IgD-negative memory B cell (primary cell): ENCODE data around the gene NUDT4. TPM values are rescaled to one million over a fixed set of nuclear protein-coding genes. Genes with fewer than 3 reads are reported as not detected.
A peak's percentile ranks its signal among the peaks of the same experiment; 100 is the strongest.

Experiments
- H3K27ac Mint-ChIP-seq, 3 donors: one replicate each; pipeline ENCODE4 v1.8.0; 2020 to 2022; ENCODE audit warnings: mild to moderate bottlenecking in 3 of 3, mixed read lengths in 3 of 3, moderate library complexity in 1 of 3
- H3K27me3 Mint-ChIP-seq: one replicate; pipeline ENCODE4 v1.8.0; 2021; ENCODE audit warnings: mixed read lengths
- H3K36me3 Mint-ChIP-seq: one replicate; pipeline ENCODE4 v1.8.0; 2020; ENCODE audit warnings: mild to moderate bottlenecking, mixed read lengths
- H3K4me1 Mint-ChIP-seq, 3 donors: one replicate each; pipeline ENCODE4 v1.8.0; 2020 to 2022; ENCODE audit warnings: mixed read lengths in 3 of 3, mild to moderate bottlenecking in 1 of 3
- H3K4me3 Mint-ChIP-seq, 4 donors: one replicate each; pipeline ENCODE4 v1.8.0; 2020 to 2022; ENCODE audit warnings: mild to moderate bottlenecking in 4 of 4, mixed read lengths in 4 of 4, moderate library complexity in 3 of 4
- H3K9me3 Mint-ChIP-seq, 3 donors: one replicate each; pipeline ENCODE4 v1.8.0; 2020 to 2021; ENCODE audit warnings: mixed read lengths in 3 of 3, mild to moderate bottlenecking in 1 of 3
- polyA plus RNA-seq: library from polyadenylated mRNA; unstranded; fragments of 300-500 nt; fragmentation: Illumina TruSeq; gene quantifications from one replicate; pipeline ENCODE4 v1.2.3, GENCODE V29; 2021

NUDT4 gene
- polyA plus RNA-seq, 1 donor from 2014 or later: 99.0 TPM

- no peaks in the 10 kb centered on the region for H3K36me3 Mint-ChIP-seq
- peaks cover 1% of the 10 kb centered on the region for H3K27me3 Mint-ChIP-seq
- H3K9me3 Mint-ChIP-seq: no peaks in the 10 kb centered on the region
- no peak overlapping the region for H3K27ac Mint-ChIP-seq
- no peak overlapping the region for H3K4me3 Mint-ChIP-seq
- H3K4me1 Mint-ChIP-seq: peaks cover 0 to 2% (median 0%) of the 10 kb centered on the region in 3 donors
Observed at GRCh38 chr12:93358058-93358457, 19.7 kb upstream of the NUDT4 start.

DNA sequence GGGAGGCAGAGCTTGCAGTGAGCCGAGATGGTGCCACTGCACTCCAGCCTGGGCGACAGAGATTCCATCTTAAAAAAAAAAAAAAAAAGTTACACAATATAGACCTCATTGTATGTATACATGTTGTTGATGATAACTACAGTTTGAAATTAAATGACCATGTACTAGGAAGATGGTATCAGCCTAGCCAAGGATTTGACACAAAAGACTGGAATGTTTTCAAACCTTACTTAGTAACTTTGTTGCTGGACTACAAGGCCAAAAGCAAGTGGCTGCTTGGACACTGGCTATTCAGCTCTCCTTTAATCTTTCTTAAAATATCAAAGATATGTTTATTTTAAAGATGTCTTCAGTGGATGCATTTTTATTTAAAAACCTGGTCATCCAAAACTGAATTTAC is 18.9 kb upstream of the NUDT4 start:
- no peaks in the 10 kb centered on the region for H3K36me3 Mint-ChIP-seq
- H3K4me3 Mint-ChIP-seq: no peak overlapping the region
- H3K4me1 Mint-ChIP-seq: peaks cover 2 to 5% (median 2%) of the 10 kb centered on the region in 3 donors

GRCh38 chr12:93360688-93361087 is 17.0 kb upstream of the NUDT4 start:
- no peak overlapping the region for H3K4me3 Mint-ChIP-seq
- peaks cover 1% of the 10 kb centered on the region for H3K27me3 Mint-ChIP-seq
- H3K27ac Mint-ChIP-seq: no peak overlapping the region
- H3K36me3 Mint-ChIP-seq: no peaks in the 10 kb centered on the region
- H3K4me1 Mint-ChIP-seq: peaks cover 4 to 7% (median 5%) of the 10 kb centered on the region in 3 donors
- H3K9me3 Mint-ChIP-seq: no peaks in the 10 kb centered on the region

More for the DNA sequence above, 18.9 kb upstream of the NUDT4 start:
- Mint-ChIP-seq H3K9me3 (no peaks in the 10 kb centered on the region), H3K27ac (no peak overlapping the region), H3K27me3 (peaks cover 1% of the 10 kb centered on the region)

- H3K4me1 Mint-ChIP-seq: peaks cover 4 to 7% (median 5%) of the 10 kb centered on the region in 3 donors
- peaks cover 1% of the 10 kb centered on the region for H3K27me3 Mint-ChIP-seq
- H3K4me3 Mint-ChIP-seq: no peak overlapping the region
- H3K27ac Mint-ChIP-seq: peak overlapping the region in 1 of 3 donors; percentile 61
- H3K36me3 Mint-ChIP-seq: no peaks in the 10 kb centered on the region
- H3K9me3 Mint-ChIP-seq: no peaks in the 10 kb centered on the region
Observed at GRCh38 chr12:93361151-93361919, 16.4 kb upstream of the NUDT4 start.

DNA sequence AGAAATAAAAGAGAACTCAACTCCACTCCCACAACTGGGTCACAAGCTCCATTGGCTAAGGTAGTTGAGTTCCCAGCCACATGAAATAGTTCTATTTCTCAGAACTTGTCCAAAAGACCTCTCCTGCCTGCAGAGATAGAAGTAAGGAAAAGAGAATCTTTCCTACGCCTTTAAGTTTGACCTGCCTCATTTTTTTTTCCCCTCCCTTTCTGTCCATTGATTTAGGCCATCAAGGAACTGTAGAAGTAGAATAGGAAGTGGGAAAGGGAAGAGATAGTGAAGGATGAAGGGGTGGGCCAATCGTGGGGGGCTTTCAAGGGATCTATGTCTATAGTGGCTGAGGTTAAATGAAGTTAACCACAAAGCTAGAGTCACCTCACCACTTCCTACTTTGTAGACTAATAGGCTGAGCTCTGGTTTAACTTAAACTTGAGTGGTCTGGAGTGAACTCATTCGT is 13.9 kb upstream of the NUDT4 start:
- H3K27me3 Mint-ChIP-seq: peaks cover 1% of the 10 kb centered on the region
- peaks cover 4 to 7% (median 5%) of the 10 kb centered on the region in 3 donors for H3K4me1 Mint-ChIP-seq
- H3K4me3 Mint-ChIP-seq: peak overlapping the region in 1 of 4 donors; percentile 10
- no peaks in the 10 kb centered on the region for H3K9me3 Mint-ChIP-seq
- no peaks in the 10 kb centered on the region for H3K36me3 Mint-ChIP-seq
- no peak overlapping the region for H3K27ac Mint-ChIP-seq

DNA sequence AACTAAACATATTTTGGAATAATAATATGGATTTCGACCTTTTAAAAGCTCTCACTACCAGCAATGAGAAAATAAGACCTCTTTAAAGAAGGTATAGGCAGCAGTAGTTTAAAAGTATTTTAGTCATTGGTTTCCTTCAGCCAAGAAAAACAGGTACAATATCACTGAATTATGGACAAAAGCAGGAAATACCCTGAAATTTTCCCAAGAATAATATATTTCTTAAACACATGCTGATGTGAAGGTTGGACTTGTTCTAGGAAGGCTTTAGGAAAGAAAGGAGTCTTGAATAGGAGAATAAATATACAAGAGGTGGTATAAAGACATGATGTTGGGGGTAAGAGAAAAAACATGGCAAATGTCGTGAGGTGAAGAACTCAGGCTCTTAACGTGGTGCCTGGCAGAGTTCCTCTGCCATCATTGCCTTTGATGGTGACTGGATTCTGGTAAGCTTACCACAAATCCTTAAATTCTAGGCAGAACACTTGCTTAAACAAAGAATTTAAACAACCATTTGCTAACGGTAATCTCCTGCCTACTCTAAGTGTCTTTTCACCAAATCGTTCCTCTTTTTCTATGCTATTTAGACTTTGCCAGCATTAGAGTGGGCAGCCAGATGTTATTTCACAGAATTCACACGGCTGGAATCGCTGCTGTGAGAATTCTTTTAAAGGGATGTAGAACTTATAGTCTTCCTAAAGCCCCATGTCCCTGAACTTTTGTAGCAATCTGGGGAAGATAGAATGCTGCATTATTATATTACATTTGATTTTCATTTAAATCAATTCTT is 11.9 kb upstream of the NUDT4 start:
- no peak overlapping the region for H3K4me3 Mint-ChIP-seq
- H3K9me3 Mint-ChIP-seq: no peaks in the 10 kb centered on the region
- peaks cover 1% of the 10 kb centered on the region for H3K27me3 Mint-ChIP-seq
- H3K4me1 Mint-ChIP-seq: peaks cover 4 to 7% (median 5%) of the 10 kb centered on the region in 3 donors
- no peak overlapping the region for H3K27ac Mint-ChIP-seq
- H3K36me3 Mint-ChIP-seq: no peaks in the 10 kb centered on the region

DNA sequence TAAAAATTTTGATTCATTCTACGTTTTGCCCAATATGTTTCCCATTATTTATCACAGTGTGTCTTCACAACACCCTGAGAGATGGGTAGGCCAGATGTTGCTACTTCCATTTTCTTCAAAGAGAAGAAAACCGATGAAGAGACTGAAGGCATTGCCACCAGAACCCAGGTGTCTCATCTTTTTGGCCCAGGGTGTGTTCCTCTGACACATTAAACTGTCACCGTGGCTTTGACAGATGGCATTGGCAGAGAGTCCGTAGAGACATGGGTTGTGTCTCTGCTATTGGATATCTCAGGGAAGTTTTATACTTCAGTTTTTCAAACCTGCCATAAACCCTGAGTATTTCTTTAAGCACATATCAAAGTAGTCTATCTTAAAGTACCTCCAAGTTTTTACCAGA is 11.3 kb upstream of the NUDT4 start:
- Mint-ChIP-seq H3K4me1 (peaks cover 4 to 7% (median 5%) of the 10 kb centered on the region in 3 donors), H3K27ac (no peak overlapping the region), H3K36me3 (no peaks in the 10 kb centered on the region), H3K9me3 (no peaks in the 10 kb centered on the region), H3K27me3 (peaks cover 3% of the 10 kb centered on the region), H3K4me3 (no peak overlapping the region)

DNA sequence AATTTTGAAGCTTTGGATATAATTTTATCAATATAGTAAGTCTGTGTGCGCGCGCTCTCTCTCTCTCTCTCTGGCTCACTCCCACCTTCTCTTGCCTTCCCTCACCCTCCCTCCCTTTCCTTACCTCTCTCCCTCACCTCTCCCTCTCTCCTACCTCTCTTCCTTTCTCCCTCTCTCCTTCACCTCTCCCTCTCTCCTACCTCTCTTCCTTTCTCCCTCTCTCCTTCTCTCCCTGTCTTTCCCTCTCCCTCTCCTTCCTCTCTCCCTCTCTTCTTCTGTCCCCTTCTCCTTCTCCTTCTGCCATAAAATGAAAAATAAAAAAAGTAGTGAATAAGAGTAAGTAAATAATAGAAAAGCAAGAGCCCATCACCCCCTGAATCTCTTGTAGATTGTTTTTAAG is 9.0 kb upstream of the NUDT4 start:
- Mint-ChIP-seq H3K27me3 (peaks cover 3% of the 10 kb centered on the region), H3K36me3 (no peaks in the 10 kb centered on the region), H3K4me1 (peaks cover 3 to 4% (median 3%) of the 10 kb centered on the region in 3 donors), H3K27ac (no peak overlapping the region), H3K4me3 (no peak overlapping the region), H3K9me3 (no peaks in the 10 kb centered on the region)

GRCh38 chr12:93369505-93369904 is 8.2 kb upstream of the NUDT4 start:
- Mint-ChIP-seq H3K4me3 (no peak overlapping the region), H3K27me3 (peaks cover 3% of the 10 kb centered on the region), H3K27ac (no peak overlapping the region), H3K4me1 (peaks cover 0 to 2% (median 0%) of the 10 kb centered on the region in 3 donors), H3K9me3 (no peaks in the 10 kb centered on the region), H3K36me3 (no peaks in the 10 kb centered on the region)

DNA sequence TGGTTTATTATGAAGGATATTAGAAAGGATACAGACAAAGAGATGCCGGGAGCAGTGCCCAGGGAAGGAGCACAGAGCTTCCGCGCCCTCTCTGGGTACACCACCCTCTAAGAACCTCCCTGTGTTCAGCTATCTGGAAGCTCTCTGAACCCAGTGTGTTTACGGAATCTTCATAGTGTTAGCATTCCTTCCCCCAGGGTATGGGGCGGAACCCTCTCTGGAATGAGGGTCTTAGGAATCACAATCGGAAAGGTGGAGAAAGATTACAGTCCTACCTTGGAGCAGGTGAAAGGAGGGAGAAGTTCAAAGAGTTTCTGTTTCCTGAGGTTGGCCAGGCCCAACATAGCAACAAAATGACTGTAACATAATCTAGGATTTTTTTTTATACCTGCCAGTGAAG is 6.8 kb upstream of the NUDT4 start:
- Mint-ChIP-seq H3K36me3 (no peaks in the 10 kb centered on the region), H3K27me3 (peaks cover 3% of the 10 kb centered on the region), H3K4me3 (no peak overlapping the region), H3K27ac (peak overlapping the region in 1 of 3 donors; percentile 67), H3K9me3 (no peaks in the 10 kb centered on the region), H3K4me1 (peaks cover 0 to 2% (median 0%) of the 10 kb centered on the region in 3 donors)

GRCh38 chr12:93373961-93374656 is 3.6 kb upstream of the NUDT4 start:
- H3K4me1 Mint-ChIP-seq: peaks cover 4 to 11% (median 7%) of the 10 kb centered on the region in 3 donors
- no peaks in the 10 kb centered on the region for H3K36me3 Mint-ChIP-seq

GRCh38 chr12:93375906-93376305 is 1.8 kb upstream of the NUDT4 start:
- Mint-ChIP-seq H3K27ac (no peak overlapping the region), H3K4me1 (peaks cover 11 to 26% (median 20%) of the 10 kb centered on the region in 3 donors), H3K36me3 (no peaks in the 10 kb centered on the region), H3K9me3 (no peaks in the 10 kb centered on the region), H3K27me3 (peaks cover 3% of the 10 kb centered on the region), H3K4me3 (peak overlapping the region in 2 of 4 donors; percentile 23 to 97)

More at GRCh38 chr12:93373961-93374656, 3.6 kb upstream of the NUDT4 start:
- H3K4me3 Mint-ChIP-seq: peak overlapping the region in 1 of 4 donors; percentile 59
- peak overlapping the region in 1 of 3 donors; percentile 41 for H3K27ac Mint-ChIP-seq
- H3K9me3 Mint-ChIP-seq: no peaks in the 10 kb centered on the region
- peaks cover 3% of the 10 kb centered on the region for H3K27me3 Mint-ChIP-seq

GRCh38 chr12:93376436-93377251 is 1.1 kb upstream of the NUDT4 start:
- Mint-ChIP-seq H3K36me3 (no peaks in the 10 kb centered on the region), H3K4me1 (peaks cover 17 to 34% (median 27%) of the 10 kb centered on the region in 3 donors), H3K9me3 (no peaks in the 10 kb centered on the region), H3K4me3 (peak overlapping the region; percentile 88 to 97 (median 94)), H3K27ac (peak overlapping the region in 2 of 3 donors; percentile 65 to 87), H3K27me3 (peaks cover 2% of the 10 kb centered on the region)
